ENCODE data around the gene NSRP1.

- TF ChIP-seq POLR2AphosphoS5 (IDR thresholded peaks at IDR 0.05) = no peak
- no peak for TF ChIP-seq TAF1 (IDR thresholded peaks at IDR 0.05; ENCODE audit: low read depth)
- no peak for TF ChIP-seq RAD21 (conservative IDR thresholded peaks at IDR 0.05)
These were observed 31.8 kb upstream of the NSRP1 start for GRCh38 chr17:30084788-30085187.

All from neural cell (in vitro differentiated cells).